Keratinocyte (primary cell): ENCODE results near the gene CTCFL. TPM values are rescaled to one million over a fixed set of nuclear protein-coding genes. Genes with fewer than 3 reads are reported as not detected.

Experiments used
- DNase-seq: peaks from one replicate; pipeline ENCODE4 v3.0.0-alpha.2; 2011; ENCODE audit warnings: low read depth, missing footprints, low spot score
- FAIRE-seq: peaks from 2 replicates; lab custom pipeline; 2011; peaks lifted over from hg19 to GRCh38; lab: Jason Lieb, UNC
- H2AFZ ChIP-seq: 2 replicates; pipeline ENCODE4 v1.6.0; 2012; ENCODE audit warnings: low read length, control low read depth, inconsistent platforms; ENCODE audit not compliant: control insufficient read depth
- H3K27ac ChIP-seq: 2 replicates; pipeline ENCODE4 v1.5.1; 2011; ENCODE audit warnings: low read length; ENCODE audit not compliant: control insufficient read depth, insufficient read depth
- H3K27me3 ChIP-seq: 3 replicates; pipeline ENCODE4 v1.6.0; 2011; ENCODE audit warnings: low read length; ENCODE audit not compliant: control insufficient read depth, insufficient read depth; ENCODE audit errors: extremely low read depth
- H3K36me3 ChIP-seq, 2 experiments: 2 replicates in 1 of 2; 3 replicates in 1 of 2; pipeline ENCODE4 v1.5.1; 2011; ENCODE audit warnings: low read length in 2 of 2, mild to moderate bottlenecking in 1 of 2; ENCODE audit not compliant: control insufficient read depth in 2 of 2, insufficient read depth in 2 of 2; ENCODE audit errors: extremely low read depth in 1 of 2
- H3K4me1 ChIP-seq: 3 replicates; pipeline ENCODE4 v1.5.1; 2011; ENCODE audit warnings: low read length; ENCODE audit not compliant: control insufficient read depth, insufficient read depth; ENCODE audit errors: extremely low read depth
- H3K4me2 ChIP-seq: 3 replicates; pipeline ENCODE4 v1.6.0; 2011; ENCODE audit warnings: low read depth, low read length; ENCODE audit not compliant: control insufficient read depth, insufficient read depth; ENCODE audit errors: extremely low read depth
- H3K4me3 ChIP-seq, 3 experiments: fragments of 200-600 bp in 1 of 3; sonication (generic) in 1 of 3; 2 replicates in 2 of 3; 3 replicates in 1 of 3; pipeline ENCODE4 v1.5.1; 2011 to 2016; ENCODE audit warnings: low read length in 3 of 3, mild to moderate bottlenecking in 3 of 3, control low read depth in 2 of 3, inconsistent platforms in 1 of 3, low read depth in 1 of 3, mixed read lengths in 1 of 3, mixed run types in 1 of 3, moderate library complexity in 1 of 3; ENCODE audit not compliant: control insufficient read depth in 2 of 3, insufficient read depth in 2 of 3; ENCODE audit errors: extremely low read depth in 1 of 3
- H3K79me2 ChIP-seq: 2 replicates; pipeline ENCODE4 v1.6.0; 2012; ENCODE audit warnings: low read length; ENCODE audit not compliant: control insufficient read depth, insufficient read depth
- H3K9ac ChIP-seq: 3 replicates; pipeline ENCODE4 v1.6.0; 2011; ENCODE audit warnings: low read length; ENCODE audit not compliant: control insufficient read depth, insufficient read depth; ENCODE audit errors: extremely low read depth
- H3K9me1 ChIP-seq: 3 replicates; pipeline ENCODE4 v1.6.0; 2011; ENCODE audit warnings: low read length; ENCODE audit not compliant: control insufficient read depth, insufficient read depth; ENCODE audit errors: extremely low read depth
- H3K9me3 ChIP-seq: 2 replicates; pipeline ENCODE4 v1.5.1; 2012; ENCODE audit warnings: low read depth, low read length; ENCODE audit not compliant: control insufficient read depth
- H4K20me1 ChIP-seq: 3 replicates; pipeline ENCODE4 v1.6.0; 2011; ENCODE audit warnings: low read length; ENCODE audit not compliant: control insufficient read depth, insufficient read depth; ENCODE audit errors: extremely low read depth
- CTCF ChIP-seq, 3 experiments: IDR thresholded peaks in 1 of 3; conservative IDR thresholded peaks in 1 of 3; optimal IDR thresholded peaks in 1 of 3; 2 replicates in 2 of 3; 3 replicates in 1 of 3; pipeline versions ENCODE3 to v1.5.1; 2011; ENCODE audit warnings: low read length in 3 of 3, mild to moderate bottlenecking in 3 of 3, moderate library complexity in 2 of 3, control low read depth in 1 of 3, inconsistent platforms in 1 of 3; ENCODE audit not compliant: insufficient read depth in 2 of 3; ENCODE audit errors: extremely low read depth in 1 of 3
- EZH2 ChIP-seq: IDR thresholded peaks from one replicate; pipeline ENCODE4 v1.6.1; 2012; ENCODE audit warnings: inconsistent platforms, mild to moderate bottlenecking, low read length, moderate library complexity
- dilution Hi-C: fragments of 300-500 bp; cut with MboI; formaldehyde crosslinking; loops from one replicate; pipeline ENCODE4 v1.7.0; 2020; ENCODE audit warnings: low sequenced_read_pairs; ENCODE audit not compliant: extremely low pct_ligation_motif_present
- polyA plus RNA-seq, 5 experiments: library from polyadenylated mRNA; depleted of rRNA in 3 of 5; stranded (reverse) in 3 of 5; stranded (forward) in 1 of 5; unstranded in 1 of 5; fragments of >200 nt; gene quantifications; 1 replicate in 1 of 5; 2 replicates in 3 of 5; 3 replicates in 1 of 5; pipeline versions ENCODE4 v1.2.1 to v1.2.3, GENCODE V29; 2011 to 2012; ENCODE audit warnings: missing spikeins in 2 of 5, low read depth in 1 of 5, low replicate concordance in 1 of 5

The CTCFL gene
- polyA plus RNA-seq, 1 donor (not counting 4 experiments of a cell fraction or from before 2014, with no cell fraction given): not detected

GRCh38 chr20:57566399-57566798, 41.5 kb upstream of the CTCFL start:
- no peak overlapping the region for H3K4me3 ChIP-seq
- no peak overlapping the region for H3K9ac ChIP-seq
- no peaks in the 10 kb centered on the region for H3K9me3 ChIP-seq
- H3K4me2 ChIP-seq: no peak overlapping the region
- FAIRE-seq: no peak
- H3K27me3 ChIP-seq: peaks cover 42% of the 10 kb centered on the region
- H2AFZ ChIP-seq: no peak overlapping the region
- DNase-seq: no peak
- no peaks in the 10 kb centered on the region for H3K36me3 ChIP-seq
- no peaks in the 10 kb centered on the region for H4K20me1 ChIP-seq
- no peaks in the 10 kb centered on the region for H3K4me1 ChIP-seq
- no peaks in the 10 kb centered on the region for H3K9me1 ChIP-seq
- H3K79me2 ChIP-seq: no peaks in the 10 kb centered on the region
- H3K27ac ChIP-seq: no peak overlapping the region
- dilution Hi-C loops: no loop called here
- TF ChIP-seq CTCF (optimal IDR thresholded peaks at IDR 0.05 in 1 of 3, IDR thresholded peaks at IDR 0.05 in 1 of 3, conservative IDR thresholded peaks at IDR 0.05 in 1 of 3; ENCODE audit: extremely low read depth in 1 of 3, insufficient read depth in 2 of 3, low read length in 3 of 3) (no peak), EZH2 (no peak)

DNA sequence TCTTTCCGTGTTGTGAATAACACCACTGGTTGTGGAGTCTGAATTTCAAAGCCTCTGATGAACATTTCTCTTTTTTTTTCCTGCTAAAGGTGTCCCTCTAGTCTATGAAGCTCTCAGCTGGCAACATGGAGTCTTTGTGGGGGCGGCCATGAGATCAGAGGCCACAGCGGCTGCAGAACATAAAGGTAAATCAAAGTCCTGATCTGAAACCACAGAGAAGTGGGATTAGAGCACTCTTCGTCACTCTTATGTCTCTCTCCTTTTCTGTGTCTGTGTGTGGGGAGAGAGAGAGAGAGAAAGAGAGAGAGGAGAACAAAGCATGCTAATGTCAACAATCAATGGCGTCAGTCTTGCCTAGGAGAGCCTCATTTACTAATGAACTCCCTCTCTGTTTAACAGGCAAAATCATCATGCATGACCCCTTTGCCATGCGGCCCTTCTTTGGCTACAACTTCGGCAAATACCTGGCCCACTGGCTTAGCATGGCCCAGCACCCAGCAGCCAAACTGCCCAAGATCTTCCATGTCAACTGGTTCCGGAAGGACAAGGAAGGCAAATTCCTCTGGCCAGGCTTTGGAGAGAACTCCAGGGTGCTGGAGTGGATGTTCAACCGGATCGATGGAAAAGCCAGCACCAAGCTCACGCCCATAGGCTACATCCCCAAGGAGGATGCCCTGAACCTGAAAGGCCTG, 40.2 kb upstream of the CTCFL start:
- no peaks in the 10 kb centered on the region for H3K9me1 ChIP-seq
- no peak overlapping the region for H3K4me2 ChIP-seq
- no peak for TF ChIP-seq CTCF (optimal IDR thresholded peaks at IDR 0.05 in 1 of 3, IDR thresholded peaks at IDR 0.05 in 1 of 3, conservative IDR thresholded peaks at IDR 0.05 in 1 of 3; ENCODE audit: extremely low read depth in 1 of 3, insufficient read depth in 2 of 3, low read length in 3 of 3)
- no peak for TF ChIP-seq EZH2
- H2AFZ ChIP-seq: no peak overlapping the region
- DNase-seq (no peak), FAIRE-seq (no peak)
- H4K20me1 ChIP-seq: no peaks in the 10 kb centered on the region
- H3K27ac ChIP-seq: no peak overlapping the region
- H3K27me3 ChIP-seq: peaks cover 51% of the 10 kb centered on the region
- H3K9me3 ChIP-seq: no peaks in the 10 kb centered on the region
- dilution Hi-C loops: no loop called here
- H3K36me3 ChIP-seq: no peaks in the 10 kb centered on the region
- H3K4me3 ChIP-seq: no peak overlapping the region
- no peaks in the 10 kb centered on the region for H3K4me1 ChIP-seq
- H3K9ac ChIP-seq: no peak overlapping the region
- no peaks in the 10 kb centered on the region for H3K79me2 ChIP-seq
